Measurements from ENCODE around the gene SMNDC1.
"Not testable (repeated sequence)": the region's sequence is repeated elsewhere in the genome, so short reads cannot be mapped to it uniquely, and the experiment has no call there.

Gene SMNDC1

DNA sequence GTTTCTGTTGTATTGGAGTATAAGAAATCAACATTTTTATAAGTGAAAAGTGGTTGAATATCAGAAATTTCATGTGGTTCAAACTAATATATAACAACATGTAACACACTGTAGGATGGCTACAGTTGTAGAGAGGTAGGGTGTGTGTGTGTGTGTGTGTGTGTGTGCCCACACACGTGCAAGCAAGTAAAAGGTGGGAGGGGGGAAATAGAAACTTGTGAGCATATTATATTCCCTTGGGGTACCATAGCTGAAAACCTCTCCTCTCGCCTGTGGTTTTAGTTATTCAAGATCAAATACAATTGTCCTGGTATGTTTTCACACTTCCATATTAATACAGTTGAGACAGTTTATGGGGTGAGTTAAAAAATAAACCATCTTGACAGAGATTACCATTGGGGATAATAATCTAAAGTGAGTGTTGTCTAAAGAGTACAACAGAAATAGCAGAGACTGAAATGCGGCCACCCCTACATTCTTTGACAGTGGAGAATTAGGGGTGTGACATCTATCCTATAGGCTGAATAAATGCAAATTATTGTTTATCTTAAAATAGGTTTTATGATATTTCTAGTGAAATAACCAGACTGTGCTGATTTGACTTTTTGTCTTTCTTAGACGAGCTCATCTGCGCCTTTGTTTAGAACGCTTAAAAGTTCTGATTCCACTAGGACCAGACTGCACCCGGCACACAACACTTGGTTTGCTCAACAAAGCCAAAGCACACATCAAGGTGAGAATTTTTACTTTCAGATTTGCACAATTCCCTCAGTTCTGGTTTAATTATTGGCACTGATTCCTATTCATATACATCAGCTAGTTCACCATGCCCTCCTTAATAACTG lies 25.9 kb downstream of the SMNDC1 start:
- DNase-seq, result no peak

GRCh38 chr10:110277591-110277990 lies 27.1 kb downstream of the SMNDC1 start:
- no peak for DNase-seq

DNA sequence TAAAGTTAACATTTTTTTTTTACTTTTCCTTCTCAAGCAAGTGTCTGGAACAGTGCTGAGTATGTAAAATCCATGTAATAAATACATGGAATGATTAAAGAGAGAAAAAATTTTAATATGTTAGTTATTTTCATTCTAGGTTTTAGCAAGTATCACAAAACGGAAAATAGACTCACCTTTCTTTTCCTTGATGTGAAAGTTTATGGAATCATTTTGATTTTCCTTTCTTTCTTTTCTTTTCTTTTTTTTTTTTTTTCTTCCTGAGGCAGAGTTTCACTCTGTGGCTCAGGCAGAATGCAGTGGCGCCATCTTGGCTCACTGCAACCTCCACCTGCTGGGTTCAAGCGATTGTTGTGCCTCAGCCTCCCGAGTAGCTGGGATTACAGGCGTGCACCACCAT lies 28.1 kb downstream of the SMNDC1 start:
- DNase-seq, result no peak

- peak; percentile 49 to 76 for DNase-seq
Measured at GRCh38 chr10:110275128-110275729, 29.5 kb downstream of the SMNDC1 start.

GRCh38 chr10:110274647-110275046 lies 30.1 kb downstream of the SMNDC1 start:
- no peak for DNase-seq

DNA sequence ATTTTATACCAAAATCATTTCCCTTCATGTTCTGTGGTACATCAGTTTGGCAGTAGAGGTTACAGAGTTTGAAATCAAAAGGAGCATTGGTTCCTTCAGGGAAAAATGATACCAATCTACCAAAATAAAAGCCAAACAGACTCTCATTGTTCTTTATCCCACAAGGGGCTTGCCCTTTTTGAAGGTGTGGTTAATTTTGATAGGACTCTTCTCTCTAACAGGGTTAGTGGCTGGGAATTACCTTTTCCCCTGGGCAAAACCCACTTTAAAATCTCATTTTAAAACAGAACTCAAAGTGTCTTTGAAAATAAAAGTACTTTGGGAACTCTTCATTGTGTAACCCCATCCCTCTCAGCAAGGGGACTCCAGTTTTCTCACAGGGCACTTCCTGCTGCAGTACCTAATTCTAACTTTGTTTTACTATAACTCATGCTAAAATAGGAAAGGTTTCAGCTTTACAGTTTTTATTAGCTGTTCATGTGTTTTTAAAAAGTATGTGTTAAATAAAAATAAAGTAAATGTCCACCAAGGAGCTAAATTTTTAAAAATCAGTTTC lies 30.6 kb downstream of the SMNDC1 start:
- DNase-seq, result no peak

DNA sequence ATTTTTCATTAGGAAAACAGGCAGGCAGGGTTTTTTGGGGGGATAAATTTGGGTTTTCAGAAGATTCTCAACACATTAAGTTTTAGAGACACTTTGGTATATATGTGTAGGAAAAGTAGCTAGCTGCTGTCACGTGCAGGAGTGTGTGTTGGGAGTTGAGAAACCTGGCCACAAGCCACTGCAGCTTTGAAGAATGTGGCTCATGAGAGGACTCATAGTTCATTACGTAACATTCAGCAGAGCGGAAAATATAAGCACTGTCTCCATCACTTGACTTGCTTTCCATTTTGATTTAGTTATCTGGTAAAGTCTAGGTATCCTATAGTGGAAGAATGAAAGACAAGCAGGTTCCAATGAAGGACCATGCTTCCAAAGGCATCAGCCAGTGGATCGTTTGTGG lies 31.2 kb downstream of the SMNDC1 start:
- DNase-seq, result no peak

DNA sequence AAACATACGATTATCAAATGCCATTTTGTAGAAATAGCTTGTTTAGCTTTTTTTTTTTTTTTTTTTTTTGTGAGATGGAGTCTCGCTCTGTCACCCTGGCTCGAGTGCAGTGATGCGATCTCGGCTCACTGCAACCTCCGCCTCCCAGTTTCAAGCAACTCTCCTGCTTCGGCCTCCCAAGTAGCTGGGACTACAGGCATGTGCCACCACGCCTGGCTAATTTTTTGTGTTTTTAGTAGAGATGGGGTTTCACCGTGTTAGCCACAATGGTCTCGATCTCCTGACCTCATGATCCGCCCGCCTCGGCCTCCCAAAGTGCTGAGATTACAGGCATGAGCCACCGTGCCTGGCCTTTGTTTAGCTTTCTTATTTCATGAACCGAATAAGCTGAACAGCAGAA lies 31.7 kb downstream of the SMNDC1 start:
- not testable (repeated sequence) for DNase-seq

DNA sequence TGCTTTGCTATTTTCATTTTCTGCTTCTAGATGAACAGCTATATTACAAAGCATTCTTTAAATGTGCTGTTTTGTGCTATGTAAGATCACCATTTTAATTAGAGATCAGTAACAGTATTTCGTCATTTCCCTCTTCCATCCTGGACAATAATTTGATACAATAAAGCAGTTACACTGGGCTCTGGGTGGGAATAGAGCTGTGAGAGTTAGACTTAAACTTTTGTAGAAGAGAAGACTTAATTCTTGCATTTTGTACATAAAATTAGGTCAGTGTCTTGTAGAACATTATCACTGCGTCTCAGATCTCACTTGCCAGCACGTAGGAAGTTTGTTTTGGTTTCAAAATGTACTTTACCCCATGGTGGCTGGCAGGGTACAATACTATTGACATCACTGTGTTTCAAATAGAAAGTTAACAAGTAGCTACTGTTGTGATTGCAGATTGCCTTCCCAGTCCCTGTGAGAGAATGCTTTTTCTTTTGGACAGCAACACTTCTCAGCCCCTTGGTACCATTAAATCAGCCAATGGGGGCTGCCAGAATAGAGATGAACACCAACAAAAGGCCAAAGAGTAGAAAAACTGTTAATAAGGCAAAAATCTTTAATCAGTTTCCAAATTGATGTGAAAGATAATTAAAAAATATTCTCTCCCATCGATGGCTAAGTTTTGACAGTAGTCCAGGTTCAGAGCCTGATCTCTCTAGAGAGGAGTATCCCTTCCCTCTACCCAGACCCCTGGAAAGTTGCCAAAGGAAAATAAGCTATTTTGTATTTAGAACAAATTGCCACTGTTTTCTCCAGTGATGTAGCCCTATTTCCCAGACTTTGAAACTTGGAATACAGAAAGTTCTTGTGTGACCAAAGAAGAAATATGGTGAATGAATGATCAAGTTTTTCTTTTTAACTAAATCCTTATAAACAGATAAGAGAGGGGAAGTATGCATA lies 35.1 kb downstream of the SMNDC1 start:
- DNase-seq, result peak in 1 of 2 experiments; percentile 1

GRCh38 chr10:110268971-110269370 lies 35.7 kb downstream of the SMNDC1 start:
- peak in 1 of 2 experiments; percentile 20 for DNase-seq

GRCh38 chr10:110268442-110268841 lies 36.3 kb downstream of the SMNDC1 start:
- DNase-seq, result peak in 1 of 2 experiments; percentile 0

GRCh38 chr10:110267276-110267675 lies 37.4 kb downstream of the SMNDC1 start:
- DNase-seq, result no peak

DNA sequence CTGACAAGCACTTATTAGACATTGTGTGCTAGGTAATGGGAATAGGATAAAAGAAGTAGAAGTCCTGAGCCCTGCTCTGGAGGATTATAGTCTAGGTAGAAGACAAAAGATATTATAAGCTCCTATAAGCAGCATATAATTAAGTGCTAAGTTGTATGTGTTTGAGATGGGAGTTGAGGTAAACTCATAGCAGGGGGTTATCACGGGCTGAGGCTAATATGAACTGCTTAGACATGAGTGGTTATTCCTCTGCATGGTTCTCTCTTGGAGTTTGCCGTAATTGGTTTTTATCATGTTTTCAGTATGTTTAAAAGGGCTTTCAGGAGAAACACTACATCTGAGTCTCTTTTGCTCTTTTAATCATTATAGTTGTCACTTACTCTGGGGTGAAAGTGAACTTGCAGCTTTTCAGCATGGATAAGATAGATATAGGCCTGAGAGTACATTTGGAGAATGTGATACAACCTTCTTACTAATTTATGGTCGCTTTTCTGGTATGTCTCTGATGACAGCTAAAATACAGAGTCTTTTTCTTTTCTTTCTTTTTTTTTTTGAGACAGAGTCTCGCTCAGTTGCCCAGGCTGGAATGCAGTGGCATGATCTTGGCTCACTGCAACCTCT lies 39.0 kb downstream of the SMNDC1 start:
- no peak for DNase-seq

DNA sequence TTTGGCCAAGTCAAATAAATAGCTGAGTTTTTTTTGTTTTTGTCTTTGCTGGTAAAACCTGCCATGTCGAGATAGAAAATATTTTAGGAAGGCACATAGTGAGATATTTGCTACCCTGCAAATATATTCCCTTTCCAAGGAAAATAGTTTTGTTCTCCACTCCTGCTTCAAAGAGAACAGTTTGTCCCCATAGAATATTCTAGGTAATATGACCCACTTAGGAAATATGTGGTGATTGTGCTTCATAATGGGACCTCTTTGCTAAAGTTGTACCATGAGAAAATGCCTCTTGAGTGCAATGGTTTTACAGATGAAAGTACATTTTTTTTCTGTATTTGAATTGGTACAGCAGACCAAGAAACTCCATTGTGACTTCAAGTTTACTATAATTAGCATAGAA lies 41.6 kb downstream of the SMNDC1 start:
- no peak for DNase-seq

GRCh38 chr10:110260746-110261477 lies 43.8 kb downstream of the SMNDC1 start:
- DNase-seq, result no peak

GRCh38 chr10:110259317-110259716 lies 45.4 kb downstream of the SMNDC1 start:
- DNase-seq, result no peak

DNA sequence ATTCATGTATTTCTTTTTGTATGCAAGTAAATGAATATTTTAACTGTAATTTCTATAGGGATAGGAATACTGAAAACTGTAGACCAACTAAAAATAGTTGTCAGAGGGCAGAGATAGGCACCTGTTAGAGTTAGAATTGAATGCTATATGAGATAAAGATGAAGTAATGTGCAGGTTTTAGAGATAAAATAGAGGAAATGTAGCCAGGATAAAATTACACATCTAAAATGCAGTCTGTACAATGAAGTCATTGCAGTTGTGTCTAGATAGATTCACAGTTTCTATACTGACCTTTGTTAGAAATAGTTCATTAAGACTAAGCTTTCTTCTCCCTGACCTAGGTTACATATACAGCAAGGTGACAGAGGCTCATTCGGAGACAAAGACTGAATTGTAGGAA lies 46.2 kb downstream of the SMNDC1 start:
- no peak for DNase-seq

- no peak for DNase-seq
Measured at GRCh38 chr10:110254467-110254866, 50.3 kb downstream of the SMNDC1 start.

DNA sequence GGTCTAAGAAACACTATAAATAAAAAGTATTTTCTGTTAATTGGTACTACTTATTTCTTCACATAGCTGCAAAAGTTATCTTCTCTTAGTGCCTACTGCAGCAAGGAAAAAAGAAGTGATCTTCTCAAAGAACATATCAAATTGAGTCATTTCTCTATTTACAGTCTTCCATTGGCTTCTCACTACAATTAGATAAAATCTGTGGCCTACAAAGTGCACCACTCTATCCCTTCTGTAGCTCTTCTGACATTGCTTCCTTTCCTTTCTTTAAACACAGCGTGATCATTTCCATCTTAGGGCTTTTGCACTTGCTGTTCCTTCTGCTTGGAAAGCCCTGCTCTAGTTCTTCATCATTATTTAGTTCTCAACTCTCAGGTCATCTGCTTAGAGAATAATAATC lies 52.6 kb downstream of the SMNDC1 start:
- DNase-seq, result no peak

- DNase-seq, result not testable (repeated sequence)
Measured at GRCh38 chr10:110251392-110251791, 53.3 kb downstream of the SMNDC1 start.

GRCh38 chr10:110249489-110249888 lies 55.2 kb downstream of the SMNDC1 start:
- DNase-seq, result not testable (repeated sequence)

DNA sequence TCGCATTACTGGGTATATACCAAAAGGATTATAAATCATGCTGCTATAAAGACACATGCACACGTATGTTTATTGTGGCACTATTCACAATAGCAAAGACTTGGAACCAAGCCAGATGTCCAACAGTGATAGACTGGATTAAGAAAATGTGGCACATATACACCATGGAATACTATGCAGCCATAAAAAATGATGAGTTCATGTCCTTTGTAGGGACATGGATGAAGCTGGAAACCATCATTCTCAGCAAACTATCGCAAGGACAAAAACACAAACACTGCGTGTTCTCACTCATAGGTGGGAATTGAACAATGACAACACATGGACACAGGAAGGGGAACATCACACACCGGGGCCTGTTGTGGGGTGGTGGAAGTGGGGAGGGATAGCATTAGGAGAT lies 56.9 kb downstream of the SMNDC1 start:
- not testable (repeated sequence) for DNase-seq

All from NCI-H524 (cell line).